ENCODE results near the gene UBAC2.

UBAC2 gene

GRCh38 chr13:99316224-99316623 is 115.6 kb downstream of the UBAC2 start:
- H3K27ac Mint-ChIP-seq = peak overlapping the region; percentile 99
- peaks cover 93% of the 10 kb centered on the region for H3K4me1 Mint-ChIP-seq (ENCODE audit: low read depth)
- peaks cover 65% of the 10 kb centered on the region for H3K36me3 Mint-ChIP-seq (ENCODE audit: low read depth)
- H3K27me3 Mint-ChIP-seq = no peaks in the 10 kb centered on the region
- no peaks in the 10 kb centered on the region for H3K9me3 Mint-ChIP-seq
- no peak overlapping the region for H3K4me3 Mint-ChIP-seq

- Mint-ChIP-seq H3K27ac (peak overlapping the region; percentile 99), H3K4me3 (peak overlapping the region; percentile 36), H3K27me3 (no peaks in the 10 kb centered on the region), H3K9me3 (no peaks in the 10 kb centered on the region), H3K4me1 (ENCODE audit: low read depth) (peaks cover 93% of the 10 kb centered on the region), H3K36me3 (ENCODE audit: low read depth) (peaks cover 62% of the 10 kb centered on the region)
Measured at GRCh38 chr13:99316657-99317256, 116.1 kb downstream of the UBAC2 start.

GRCh38 chr13:99320693-99321481 is 120.2 kb downstream of the UBAC2 start:
- Mint-ChIP-seq H3K36me3 (ENCODE audit: low read depth) (peaks cover 57% of the 10 kb centered on the region), H3K27me3 (no peaks in the 10 kb centered on the region), H3K9me3 (no peaks in the 10 kb centered on the region), H3K4me1 (ENCODE audit: low read depth) (peaks cover 94% of the 10 kb centered on the region), H3K4me3 (no peak overlapping the region), H3K27ac (peak overlapping the region; percentile 96)

- no peaks in the 10 kb centered on the region for H3K27me3 Mint-ChIP-seq
- peak overlapping the region; percentile 96 for H3K27ac Mint-ChIP-seq
- peak overlapping the region; percentile 46 for H3K4me3 Mint-ChIP-seq
- H3K9me3 Mint-ChIP-seq = no peaks in the 10 kb centered on the region
- H3K36me3 Mint-ChIP-seq (ENCODE audit: low read depth) = peaks cover 58% of the 10 kb centered on the region
- peaks cover 94% of the 10 kb centered on the region for H3K4me1 Mint-ChIP-seq (ENCODE audit: low read depth)
Measured at GRCh38 chr13:99321709-99322108, 121.1 kb downstream of the UBAC2 start.

GRCh38 chr13:99322297-99323103 is 121.8 kb downstream of the UBAC2 start:
- peaks cover 94% of the 10 kb centered on the region for H3K4me1 Mint-ChIP-seq (ENCODE audit: low read depth)
- peak overlapping the region; percentile 46 for H3K4me3 Mint-ChIP-seq
- no peaks in the 10 kb centered on the region for H3K27me3 Mint-ChIP-seq
- peak overlapping the region; percentile 96 for H3K27ac Mint-ChIP-seq
- no peaks in the 10 kb centered on the region for H3K9me3 Mint-ChIP-seq
- H3K36me3 Mint-ChIP-seq (ENCODE audit: low read depth) = peaks cover 58% of the 10 kb centered on the region

- H3K27ac Mint-ChIP-seq = peak overlapping the region; percentile 96
- H3K36me3 Mint-ChIP-seq (ENCODE audit: low read depth) = peaks cover 57% of the 10 kb centered on the region
- no peaks in the 10 kb centered on the region for H3K27me3 Mint-ChIP-seq
- H3K4me1 Mint-ChIP-seq (ENCODE audit: low read depth) = peaks cover 93% of the 10 kb centered on the region
- H3K4me3 Mint-ChIP-seq = peak overlapping the region; percentile 46
- H3K9me3 Mint-ChIP-seq = no peaks in the 10 kb centered on the region
Measured at GRCh38 chr13:99323488-99323887, 122.8 kb downstream of the UBAC2 start.

- H3K4me3 Mint-ChIP-seq = no peak overlapping the region
- H3K36me3 Mint-ChIP-seq (ENCODE audit: low read depth) = peaks cover 66% of the 10 kb centered on the region
Measured at GRCh38 chr13:99326012-99326411, 125.4 kb downstream of the UBAC2 start.

GRCh38 chr13:99327126-99327525 is 126.5 kb downstream of the UBAC2 start:
- H3K36me3 Mint-ChIP-seq (ENCODE audit: low read depth) = peaks cover 75% of the 10 kb centered on the region
- H3K27me3 Mint-ChIP-seq = no peaks in the 10 kb centered on the region
- peaks cover 91% of the 10 kb centered on the region for H3K4me1 Mint-ChIP-seq (ENCODE audit: low read depth)
- no peak overlapping the region for H3K4me3 Mint-ChIP-seq
- no peak overlapping the region for H3K27ac Mint-ChIP-seq
- H3K9me3 Mint-ChIP-seq = no peaks in the 10 kb centered on the region

More at GRCh38 chr13:99326012-99326411, 125.4 kb downstream of the UBAC2 start:
- Mint-ChIP-seq H3K9me3 (no peaks in the 10 kb centered on the region), H3K27me3 (no peaks in the 10 kb centered on the region), H3K27ac (peak overlapping the region; percentile 65), H3K4me1 (ENCODE audit: low read depth) (peaks cover 91% of the 10 kb centered on the region)

- Mint-ChIP-seq H3K9me3 (no peaks in the 10 kb centered on the region), H3K27me3 (no peaks in the 10 kb centered on the region), H3K4me3 (no peak overlapping the region), H3K36me3 (ENCODE audit: low read depth) (peaks cover 80% of the 10 kb centered on the region), H3K27ac (no peak overlapping the region), H3K4me1 (ENCODE audit: low read depth) (peaks cover 91% of the 10 kb centered on the region)
Measured at GRCh38 chr13:99327761-99328160, 127.1 kb downstream of the UBAC2 start.

GRCh38 chr13:99329477-99329876 is 128.8 kb downstream of the UBAC2 start:
- Mint-ChIP-seq H3K9me3 (no peaks in the 10 kb centered on the region), H3K4me3 (no peak overlapping the region), H3K4me1 (ENCODE audit: low read depth) (peaks cover 89% of the 10 kb centered on the region), H3K27ac (no peak overlapping the region), H3K36me3 (ENCODE audit: low read depth) (peaks cover 77% of the 10 kb centered on the region), H3K27me3 (no peaks in the 10 kb centered on the region)

- peaks cover 89% of the 10 kb centered on the region for H3K4me1 Mint-ChIP-seq (ENCODE audit: low read depth)
- no peaks in the 10 kb centered on the region for H3K27me3 Mint-ChIP-seq
- H3K4me3 Mint-ChIP-seq = no peak overlapping the region
Measured at GRCh38 chr13:99330942-99331341, 130.3 kb downstream of the UBAC2 start.

GRCh38 chr13:99331881-99332293 is 131.2 kb downstream of the UBAC2 start:
- Mint-ChIP-seq H3K4me1 (ENCODE audit: low read depth) (peaks cover 89% of the 10 kb centered on the region), H3K4me3 (peak overlapping the region; percentile 0), H3K27me3 (no peaks in the 10 kb centered on the region), H3K36me3 (ENCODE audit: low read depth) (peaks cover 79% of the 10 kb centered on the region), H3K27ac (peak overlapping the region; percentile 27), H3K9me3 (no peaks in the 10 kb centered on the region)

More at GRCh38 chr13:99330942-99331341, 130.3 kb downstream of the UBAC2 start:
- no peaks in the 10 kb centered on the region for H3K9me3 Mint-ChIP-seq
- peaks cover 79% of the 10 kb centered on the region for H3K36me3 Mint-ChIP-seq (ENCODE audit: low read depth)
- H3K27ac Mint-ChIP-seq = no peak overlapping the region

- no peaks in the 10 kb centered on the region for H3K27me3 Mint-ChIP-seq
- peaks cover 74% of the 10 kb centered on the region for H3K36me3 Mint-ChIP-seq (ENCODE audit: low read depth)
- no peak overlapping the region for H3K4me3 Mint-ChIP-seq
- H3K27ac Mint-ChIP-seq = peak overlapping the region; percentile 27
- H3K9me3 Mint-ChIP-seq = no peaks in the 10 kb centered on the region
- H3K4me1 Mint-ChIP-seq (ENCODE audit: low read depth) = peaks cover 87% of the 10 kb centered on the region
Measured at GRCh38 chr13:99332456-99332855, 131.8 kb downstream of the UBAC2 start.

GRCh38 chr13:99334221-99334620 is 133.6 kb downstream of the UBAC2 start:
- Mint-ChIP-seq H3K27ac (no peak overlapping the region), H3K9me3 (no peaks in the 10 kb centered on the region), H3K36me3 (ENCODE audit: low read depth) (peaks cover 77% of the 10 kb centered on the region), H3K27me3 (no peaks in the 10 kb centered on the region), H3K4me3 (no peak overlapping the region), H3K4me1 (ENCODE audit: low read depth) (peaks cover 91% of the 10 kb centered on the region)

- Mint-ChIP-seq H3K27ac (peak overlapping the region; percentile 9), H3K9me3 (no peaks in the 10 kb centered on the region), H3K4me1 (ENCODE audit: low read depth) (peaks cover 92% of the 10 kb centered on the region), H3K36me3 (ENCODE audit: low read depth) (peaks cover 75% of the 10 kb centered on the region), H3K27me3 (no peaks in the 10 kb centered on the region), H3K4me3 (no peak overlapping the region)
Measured at GRCh38 chr13:99335087-99335486, 134.4 kb downstream of the UBAC2 start.

Data from stimulated activated naive CD8-positive, alpha-beta T cell treated with anti-CD3 and anti-CD28 coated beads, Interleukin-15, Interleukin-2, amounts not matched to agents 100 ng/mL and 50 ng/mL, for 24 hours (primary cell).